GM12864 (cell line): Measurements from ENCODE around the gene THSD4.

ENCODE experiments used
- DNase-seq: peaks from one replicate; pipeline ENCODE4 v3.0.0-alpha.2; 2011; ENCODE audit warnings: low read depth
- H3K4me3 ChIP-seq: 2 replicates; pipeline ENCODE4 v1.5.1; 2011; ENCODE audit warnings: mild to moderate bottlenecking, low read depth, low read length, control low read depth
- TF ChIP-seq, protein P1 (sequence below): IDR thresholded peaks from 2 replicates; pipeline ENCODE4 v1.5.1; 2011; ENCODE audit warnings: low read depth, mild to moderate bottlenecking, moderate library complexity, low read length, control low read depth, inconsistent platforms; ENCODE audit errors: missing control alignments

THSD4 gene

DNA sequence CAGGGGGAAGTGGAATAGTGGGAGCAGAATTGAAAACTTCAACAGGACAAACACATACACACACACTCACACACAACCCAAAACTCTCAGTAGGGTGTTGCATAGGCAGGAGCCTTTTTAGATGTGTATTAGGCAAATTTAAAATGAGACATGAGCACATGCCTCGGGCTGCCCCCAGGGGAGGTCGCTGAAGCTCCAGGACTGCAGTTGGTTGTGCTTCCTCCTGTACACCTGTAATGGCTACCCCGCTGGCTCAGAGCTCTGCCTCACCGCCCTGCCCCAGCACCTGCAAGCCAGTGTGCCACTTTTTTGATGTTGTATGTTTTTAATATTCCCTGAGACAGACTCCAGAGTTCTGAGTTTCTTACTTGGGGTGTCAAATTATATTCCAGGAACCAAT is 391.7 kb downstream of the THSD4 start:
- no peak overlapping the region for H3K4me3 ChIP-seq
- TF ChIP-seq, protein P1, sequence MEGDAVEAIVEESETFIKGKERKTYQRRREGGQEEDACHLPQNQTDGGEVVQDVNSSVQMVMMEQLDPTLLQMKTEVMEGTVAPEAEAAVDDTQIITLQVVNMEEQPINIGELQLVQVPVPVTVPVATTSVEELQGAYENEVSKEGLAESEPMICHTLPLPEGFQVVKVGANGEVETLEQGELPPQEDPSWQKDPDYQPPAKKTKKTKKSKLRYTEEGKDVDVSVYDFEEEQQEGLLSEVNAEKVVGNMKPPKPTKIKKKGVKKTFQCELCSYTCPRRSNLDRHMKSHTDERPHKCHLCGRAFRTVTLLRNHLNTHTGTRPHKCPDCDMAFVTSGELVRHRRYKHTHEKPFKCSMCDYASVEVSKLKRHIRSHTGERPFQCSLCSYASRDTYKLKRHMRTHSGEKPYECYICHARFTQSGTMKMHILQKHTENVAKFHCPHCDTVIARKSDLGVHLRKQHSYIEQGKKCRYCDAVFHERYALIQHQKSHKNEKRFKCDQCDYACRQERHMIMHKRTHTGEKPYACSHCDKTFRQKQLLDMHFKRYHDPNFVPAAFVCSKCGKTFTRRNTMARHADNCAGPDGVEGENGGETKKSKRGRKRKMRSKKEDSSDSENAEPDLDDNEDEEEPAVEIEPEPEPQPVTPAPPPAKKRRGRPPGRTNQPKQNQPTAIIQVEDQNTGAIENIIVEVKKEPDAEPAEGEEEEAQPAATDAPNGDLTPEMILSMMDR, result peak; percentile 11
- peak; percentile 26 for DNase-seq

DNA sequence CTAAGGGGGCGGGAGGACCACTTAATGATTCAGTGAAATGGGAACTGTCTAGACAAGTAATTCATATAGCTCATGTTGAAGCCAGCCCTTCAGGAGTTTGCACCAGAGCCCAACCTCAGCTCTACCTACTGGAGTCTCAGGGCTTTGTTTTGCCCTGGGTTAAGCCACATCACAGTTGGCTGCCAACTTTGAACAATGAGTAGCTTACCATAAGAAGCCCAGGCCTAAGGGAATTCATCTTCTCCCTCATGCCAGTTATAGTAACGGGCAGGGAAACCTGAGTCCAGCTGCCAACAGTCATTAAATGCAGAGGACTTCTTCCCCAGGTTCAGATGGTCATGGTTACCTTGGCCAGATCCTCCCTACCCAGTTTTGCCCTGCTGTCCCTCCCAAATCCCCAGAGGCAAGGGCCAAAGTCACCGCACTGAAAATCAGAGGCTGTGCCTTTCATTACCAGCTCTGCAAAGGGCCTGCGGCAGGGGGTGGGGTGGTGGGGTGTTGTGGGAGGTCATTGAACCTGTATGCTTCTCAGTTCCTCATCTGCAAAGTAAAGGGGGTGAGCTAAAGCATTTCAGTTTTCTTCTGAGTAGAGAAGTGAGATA is 392.9 kb downstream of the THSD4 start:
- DNase-seq, result peak; percentile 78
- H3K4me3 ChIP-seq, result no peak overlapping the region
- TF ChIP-seq, protein P1, result no peak

DNA sequence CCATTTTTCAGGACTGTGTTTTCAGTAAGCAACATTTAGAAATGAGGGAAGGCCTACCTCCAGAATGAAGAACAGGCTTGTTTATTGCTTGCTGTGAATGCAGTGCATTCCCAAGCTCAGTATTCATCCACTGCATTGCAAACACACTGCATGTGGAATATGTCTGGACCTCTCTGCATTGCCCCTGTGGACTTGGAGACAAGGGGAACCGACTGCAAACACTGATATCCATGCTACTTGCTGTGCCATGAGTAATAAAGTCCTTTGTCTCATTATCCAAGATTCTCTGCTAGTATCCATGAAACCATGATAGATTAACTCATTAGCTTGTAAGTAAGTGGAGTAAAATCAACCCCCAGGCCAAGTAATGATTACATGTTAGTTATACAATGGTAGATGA is 393.9 kb downstream of the THSD4 start:
- TF ChIP-seq, protein P1, result no peak
- DNase-seq, result no peak
- no peak overlapping the region for H3K4me3 ChIP-seq

DNA sequence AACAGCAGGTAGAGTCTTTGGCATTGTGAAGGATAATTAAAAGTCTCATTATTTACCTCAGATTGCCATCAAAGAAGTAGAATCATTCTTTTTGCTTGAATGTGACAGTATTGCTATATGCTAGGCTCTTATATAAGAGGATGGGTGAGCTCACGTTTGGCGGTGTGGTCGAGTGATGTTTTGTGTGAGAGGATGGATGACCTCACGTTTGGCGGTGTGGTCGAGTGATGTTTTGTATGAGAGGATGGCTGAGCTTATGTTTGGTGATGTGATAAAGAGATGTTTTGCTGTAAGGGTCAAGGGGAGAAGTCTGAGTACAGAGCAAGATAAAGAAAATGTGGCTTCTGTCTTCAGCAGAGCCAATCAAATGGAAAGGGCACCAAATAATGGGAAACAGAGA is 395.5 kb downstream of the THSD4 start:
- H3K4me3 ChIP-seq, result no peak overlapping the region
- DNase-seq, result no peak
- TF ChIP-seq, protein P1, result no peak

DNA sequence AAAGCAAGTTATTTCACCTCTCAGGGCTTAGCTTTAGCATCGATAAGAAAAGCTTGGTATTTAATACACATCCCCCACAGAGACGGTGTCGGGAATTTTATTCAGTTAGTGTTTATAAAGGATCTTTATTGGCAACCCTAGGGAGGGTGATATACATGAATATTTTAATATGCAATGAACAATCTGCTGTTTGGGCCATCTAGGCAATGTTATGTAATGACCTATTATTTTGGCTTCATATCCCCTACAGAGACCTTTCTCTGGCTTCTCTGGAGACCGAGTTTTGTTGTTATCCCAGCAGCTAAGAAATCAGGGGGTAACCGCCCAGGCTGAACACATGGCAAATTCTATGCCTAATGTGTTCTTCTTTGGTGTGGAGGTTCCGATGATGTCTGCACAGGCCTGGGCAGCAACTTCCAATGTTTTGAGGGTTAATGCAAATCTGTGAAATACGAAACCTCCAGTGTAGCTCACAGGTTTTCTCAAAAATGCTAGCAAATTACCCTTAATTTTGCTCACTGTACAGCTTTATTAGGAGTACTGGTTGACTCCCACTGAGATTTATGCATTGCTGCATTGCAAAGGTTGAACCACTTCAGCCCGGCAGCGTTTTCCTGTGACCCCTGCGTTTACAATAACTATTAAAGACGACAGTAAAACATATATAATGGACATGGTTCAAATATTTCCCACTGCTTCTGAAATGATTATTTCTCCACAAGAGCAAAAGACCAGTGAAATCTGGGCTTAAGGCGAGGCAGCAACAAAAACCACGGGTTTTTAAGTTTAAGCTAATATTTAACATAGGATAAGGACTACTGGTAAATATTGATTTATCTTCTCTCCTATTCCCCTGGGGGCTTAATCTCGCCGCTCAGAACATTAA is 396.8 kb downstream of the THSD4 start:
- DNase-seq, result no peak
- TF ChIP-seq, protein P1, result no peak
- no peak overlapping the region for H3K4me3 ChIP-seq

DNA sequence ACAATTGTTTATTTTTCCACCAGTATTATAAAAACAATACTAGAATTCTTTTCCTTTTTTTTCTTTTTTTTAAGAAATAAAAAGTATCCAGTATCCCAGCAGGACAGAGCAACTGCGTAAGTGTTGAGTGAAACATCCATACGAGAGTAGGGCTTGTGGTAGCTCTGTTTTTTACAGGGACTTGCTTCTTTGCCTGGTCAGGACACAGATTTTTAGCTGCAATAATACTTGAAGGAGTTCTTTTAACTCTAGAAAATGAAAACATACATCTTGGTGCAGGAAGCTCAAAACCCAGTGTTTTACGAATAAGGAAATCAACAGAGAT is 397.4 kb downstream of the THSD4 start:
- H3K4me3 ChIP-seq, result no peak overlapping the region
- no peak for DNase-seq
- TF ChIP-seq, protein P1, result no peak
